GM12875 (cell line): ENCODE measurements around the gene EMID1.
A peak's percentile ranks its signal among the peaks of the same experiment; 100 is the strongest.

Source experiments
- H3K4me3 ChIP-seq: one replicate; pipeline ENCODE4 v1.5.1; 2011; ENCODE audit warnings: low read depth, low read length, control low read depth
- CTCF ChIP-seq: IDR thresholded peaks from 2 replicates; pipeline ENCODE4 v1.5.1; 2011; ENCODE audit warnings: low read depth, mild to moderate bottlenecking, control low read depth, inconsistent platforms, low read length, moderate library complexity, borderline replicate concordance; ENCODE audit not compliant: insufficient read depth

The EMID1 gene

GRCh38 chr22:29205594-29206371, at the start of gene EMID1:
TSS of gene EMID1 (plus strand) at chr22:29205896. CDS start at chr22:29206039, 143 bp downstream.
- TF ChIP-seq CTCF, result 0 out of 2 replicates have a peak, but pooled peaks have one; percentile 27
- peak within 1 kb of the TSS; percentile 97 for H3K4me3 ChIP-seq

GRCh38 chr22:29155966-29156365, 49.7 kb upstream of the EMID1 start:
- TF ChIP-seq CTCF, result no peak
- H3K4me3 ChIP-seq, result no peak overlapping the region

- TF ChIP-seq CTCF, result peak; percentile 42; the same call in 1 of the 2 replicates
- no peak overlapping the region for H3K4me3 ChIP-seq
Measured at GRCh38 chr22:29156507-29156906, 49.2 kb upstream of the EMID1 start.

GRCh38 chr22:29157759-29158535, 47.7 kb upstream of the EMID1 start:
- H3K4me3 ChIP-seq, result no peak overlapping the region
- no peak for TF ChIP-seq CTCF

- TF ChIP-seq CTCF, result no peak
- H3K4me3 ChIP-seq, result no peak overlapping the region
Measured at GRCh38 chr22:29158546-29158945, 47.1 kb upstream of the EMID1 start.

GRCh38 chr22:29163808-29164207, 41.9 kb upstream of the EMID1 start:
- no peak for TF ChIP-seq CTCF
- H3K4me3 ChIP-seq, result no peak overlapping the region
